NCI-H2227 (cell line): ENCODE measurements around the gene CACNA2D4.
"Not testable (repeated sequence)": the region's sequence is repeated elsewhere in the genome, so short reads cannot be mapped to it uniquely, and the experiment has no call there.

Experiments used
- DNase-seq: peaks from one replicate; lab custom pipeline; 2025; ENCODE audit not compliant: unreplicated experiment; lab: John Stamatoyannopoulos, UW

The CACNA2D4 gene, protein sequence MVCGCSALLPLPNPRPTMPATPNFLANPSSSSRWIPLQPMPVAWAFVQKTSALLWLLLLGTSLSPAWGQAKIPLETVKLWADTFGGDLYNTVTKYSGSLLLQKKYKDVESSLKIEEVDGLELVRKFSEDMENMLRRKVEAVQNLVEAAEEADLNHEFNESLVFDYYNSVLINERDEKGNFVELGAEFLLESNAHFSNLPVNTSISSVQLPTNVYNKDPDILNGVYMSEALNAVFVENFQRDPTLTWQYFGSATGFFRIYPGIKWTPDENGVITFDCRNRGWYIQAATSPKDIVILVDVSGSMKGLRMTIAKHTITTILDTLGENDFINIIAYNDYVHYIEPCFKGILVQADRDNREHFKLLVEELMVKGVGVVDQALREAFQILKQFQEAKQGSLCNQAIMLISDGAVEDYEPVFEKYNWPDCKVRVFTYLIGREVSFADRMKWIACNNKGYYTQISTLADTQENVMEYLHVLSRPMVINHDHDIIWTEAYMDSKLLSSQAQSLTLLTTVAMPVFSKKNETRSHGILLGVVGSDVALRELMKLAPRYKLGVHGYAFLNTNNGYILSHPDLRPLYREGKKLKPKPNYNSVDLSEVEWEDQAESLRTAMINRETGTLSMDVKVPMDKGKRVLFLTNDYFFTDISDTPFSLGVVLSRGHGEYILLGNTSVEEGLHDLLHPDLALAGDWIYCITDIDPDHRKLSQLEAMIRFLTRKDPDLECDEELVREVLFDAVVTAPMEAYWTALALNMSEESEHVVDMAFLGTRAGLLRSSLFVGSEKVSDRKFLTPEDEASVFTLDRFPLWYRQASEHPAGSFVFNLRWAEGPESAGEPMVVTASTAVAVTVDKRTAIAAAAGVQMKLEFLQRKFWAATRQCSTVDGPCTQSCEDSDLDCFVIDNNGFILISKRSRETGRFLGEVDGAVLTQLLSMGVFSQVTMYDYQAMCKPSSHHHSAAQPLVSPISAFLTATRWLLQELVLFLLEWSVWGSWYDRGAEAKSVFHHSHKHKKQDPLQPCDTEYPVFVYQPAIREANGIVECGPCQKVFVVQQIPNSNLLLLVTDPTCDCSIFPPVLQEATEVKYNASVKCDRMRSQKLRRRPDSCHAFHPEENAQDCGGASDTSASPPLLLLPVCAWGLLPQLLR

DNA sequence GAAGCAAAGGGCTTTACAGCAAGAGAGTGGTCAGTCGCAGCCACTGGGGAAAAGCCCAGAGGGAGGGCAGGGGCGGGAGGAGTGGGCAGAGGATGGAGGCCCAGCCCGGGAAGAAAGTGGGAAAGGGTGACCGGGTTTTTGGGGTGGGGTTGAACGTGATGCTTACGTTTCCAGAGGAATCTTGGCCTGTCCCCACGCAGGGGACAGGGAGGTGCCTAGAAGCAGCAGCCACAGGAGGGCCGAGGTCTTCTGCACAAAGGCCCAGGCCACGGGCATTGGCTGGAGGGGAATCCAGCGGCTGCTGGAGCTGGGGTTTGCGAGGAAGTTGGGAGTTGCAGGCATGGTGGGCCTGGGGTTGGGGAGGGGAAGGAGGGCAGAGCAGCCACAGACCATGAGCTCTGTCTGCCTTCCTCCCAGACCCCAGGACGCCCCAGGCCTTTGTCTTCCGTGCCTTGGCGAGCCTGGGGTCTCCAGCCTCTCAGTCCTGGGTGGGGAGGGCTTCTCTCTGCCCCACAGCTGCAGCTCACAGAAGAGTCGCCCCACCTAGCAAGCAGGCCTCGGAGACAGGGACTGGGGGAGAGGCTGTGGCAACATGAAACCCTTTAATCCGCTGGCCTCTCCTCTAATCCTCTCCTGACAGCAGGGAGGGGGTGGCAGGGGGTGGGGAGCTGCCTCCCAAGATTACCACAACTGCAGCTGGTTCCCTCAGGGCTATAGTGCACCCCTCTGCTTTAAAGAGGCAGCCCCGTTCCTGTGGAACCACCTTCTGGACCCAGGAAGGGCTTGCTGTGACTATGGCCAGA, at the start of gene CACNA2D4:
CACNA2D4 (minus strand) TSS at position 572 of the 803 bp plus-strand sequence; CDS start at position 393, 179 bp downstream.
- no peak for DNase-seq

DNA sequence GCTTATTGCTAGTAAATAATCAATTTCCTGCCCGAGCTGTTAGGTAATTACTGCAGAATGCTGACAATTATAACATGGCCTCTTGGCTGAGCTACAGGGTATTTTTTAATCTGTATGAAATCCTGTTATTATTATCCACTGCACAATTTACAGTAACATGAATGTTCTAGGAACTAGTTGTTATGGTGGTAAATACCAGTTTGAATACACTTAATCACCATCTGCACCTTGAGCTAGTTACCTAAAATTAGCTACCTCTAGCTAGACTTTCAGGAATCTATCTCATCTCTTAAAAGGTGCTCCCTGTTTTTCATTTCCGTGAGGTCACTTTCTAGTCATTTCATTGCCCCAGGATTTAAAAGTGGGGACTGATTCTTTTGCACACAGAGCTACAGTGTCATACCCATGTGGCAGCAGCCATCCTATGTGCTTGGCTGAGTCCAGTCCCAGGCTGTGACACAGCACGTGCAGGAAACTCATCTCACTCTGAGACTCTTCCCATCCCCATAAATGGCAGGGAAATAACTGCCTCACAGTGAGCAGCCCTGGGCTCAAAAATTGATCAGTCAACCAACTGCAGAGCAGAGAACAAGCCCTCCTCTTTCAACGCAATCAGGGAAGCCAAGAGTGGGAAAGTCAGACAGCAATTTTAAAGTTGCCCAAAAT, 48.2 kb upstream of the CACNA2D4 start:
- DNase-seq, result peak; percentile 3

GRCh38 chr12:1965916-1966315, 47.5 kb upstream of the CACNA2D4 start:
- no peak for DNase-seq

GRCh38 chr12:1962051-1963020, 43.9 kb upstream of the CACNA2D4 start:
- no peak for DNase-seq

GRCh38 chr12:1956716-1957115, 38.3 kb upstream of the CACNA2D4 start:
- no peak for DNase-seq

DNA sequence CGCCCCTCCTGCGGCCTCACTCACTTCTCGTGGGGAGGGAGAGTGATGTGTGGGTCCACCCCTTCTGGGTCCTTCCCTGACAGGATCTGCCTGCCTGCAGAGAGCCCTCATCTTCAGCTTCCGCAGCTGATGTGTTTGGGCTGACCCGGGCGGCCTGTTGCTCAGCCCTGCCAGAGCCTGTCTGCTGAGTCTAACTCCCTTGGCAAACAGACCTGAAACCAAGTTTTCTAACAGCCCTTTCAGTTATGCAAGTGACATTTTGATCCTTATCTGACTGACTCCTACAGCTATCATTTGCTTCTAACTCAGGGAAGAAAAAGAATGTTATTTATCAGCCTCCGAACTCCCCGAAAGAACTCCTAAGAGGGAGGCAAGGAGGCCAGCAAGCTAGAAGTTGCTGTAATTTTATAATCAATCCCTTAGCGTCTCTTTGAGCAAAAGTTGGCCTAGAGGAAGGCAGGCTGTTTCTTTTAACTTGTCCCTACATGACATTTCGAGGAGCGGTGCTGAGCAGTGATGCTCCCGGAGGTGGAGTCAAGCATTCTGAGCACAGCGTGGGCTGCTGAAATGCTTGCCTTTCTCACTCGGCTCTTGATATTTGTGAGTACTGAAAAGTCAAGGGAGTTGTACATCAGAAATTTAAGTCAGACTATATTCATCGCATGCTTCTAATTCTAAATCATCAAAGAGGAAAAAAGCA, 31.5 kb upstream of the CACNA2D4 start:
- DNase-seq, result no peak

- DNase-seq, result no peak
Observed at GRCh38 chr12:1948883-1949282, 30.4 kb upstream of the CACNA2D4 start.

DNA sequence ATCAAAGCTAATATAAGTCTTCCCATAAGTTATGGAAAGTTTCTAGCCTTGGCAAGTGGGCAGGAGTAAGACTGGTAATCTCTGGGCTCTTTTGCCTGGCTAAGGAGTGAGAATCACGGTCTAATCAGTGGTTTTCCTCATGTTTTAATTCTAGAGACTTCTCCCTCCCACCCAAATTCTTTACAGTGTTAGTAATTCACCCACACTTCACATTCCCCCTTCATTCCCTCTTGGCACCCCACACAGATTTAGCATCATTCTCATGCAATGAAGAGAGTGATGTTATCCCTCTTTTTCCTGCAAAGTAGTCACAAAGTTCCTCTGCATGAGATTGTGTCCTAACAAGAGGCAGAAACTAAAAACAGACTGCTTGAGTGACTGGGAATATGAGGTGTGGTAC, 28.6 kb upstream of the CACNA2D4 start:
- no peak for DNase-seq

DNA sequence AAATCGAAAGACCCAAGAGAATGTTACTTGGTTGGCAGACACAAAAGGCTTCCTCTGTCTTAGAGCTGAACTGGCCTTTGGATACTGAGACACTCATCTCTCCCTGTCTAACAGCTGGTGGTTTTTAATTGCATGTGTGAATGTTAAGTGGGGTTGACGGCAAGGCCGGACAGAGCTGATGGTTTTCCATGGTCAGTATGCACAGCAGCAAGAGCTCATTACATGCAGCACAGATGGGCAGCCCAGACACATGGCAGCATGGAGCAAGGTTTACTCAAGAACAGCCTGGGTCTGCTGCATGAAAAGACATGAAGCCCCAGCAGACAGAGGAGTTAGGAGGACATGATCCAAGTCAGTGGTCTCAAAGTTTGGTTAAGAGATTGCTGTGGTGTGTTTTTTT, 27.8 kb upstream of the CACNA2D4 start:
- no peak for DNase-seq

GRCh38 chr12:1945502-1945901, 27.1 kb upstream of the CACNA2D4 start:
- not testable (repeated sequence) for DNase-seq

- DNase-seq, result peak; percentile 56
Observed at GRCh38 chr12:1939801-1940607, 21.6 kb upstream of the CACNA2D4 start.

- no peak for DNase-seq
Observed at GRCh38 chr12:1939331-1939730, 20.9 kb upstream of the CACNA2D4 start.

- DNase-seq, result no peak
Observed at GRCh38 chr12:1937481-1938224, 19.2 kb upstream of the CACNA2D4 start.

GRCh38 chr12:1936406-1937320, 18.2 kb upstream of the CACNA2D4 start:
- no peak for DNase-seq

DNA sequence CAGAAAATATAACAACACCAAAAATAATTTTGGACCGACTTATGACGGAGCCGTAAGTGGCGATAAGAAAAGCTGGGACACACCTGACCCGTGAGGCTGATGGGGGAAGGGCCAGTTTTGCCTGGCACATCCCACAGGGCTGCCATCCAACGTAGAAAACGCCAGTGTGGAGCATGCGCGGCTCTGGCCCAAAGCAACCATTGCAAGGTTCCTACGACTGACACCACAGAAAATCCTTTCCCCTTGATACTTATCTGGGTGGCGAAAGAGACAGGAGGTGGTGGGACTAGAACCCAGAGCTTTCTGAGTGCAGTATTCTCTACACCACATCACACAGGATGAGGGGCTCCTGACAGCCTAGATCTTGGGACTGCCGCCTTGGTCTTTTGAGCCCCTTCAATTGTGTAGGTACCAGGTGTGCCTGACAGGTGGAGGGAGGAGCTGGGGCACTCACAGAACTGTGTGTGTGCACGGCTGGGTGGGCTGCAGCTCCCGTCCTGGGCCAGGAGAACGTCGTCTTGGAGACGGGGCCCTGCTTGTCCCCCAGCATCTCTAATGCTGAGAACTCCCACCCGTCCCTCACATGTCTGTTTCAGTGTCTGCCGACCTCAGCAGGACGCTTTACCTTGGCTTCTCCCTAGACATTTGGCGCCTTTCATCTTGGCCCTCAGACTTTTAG, 17.4 kb upstream of the CACNA2D4 start:
- DNase-seq, result no peak
